Gastroesophageal sphincter (tissue), 3 donors: Measurements from ENCODE around the gene BAIAP2.

Source experiments
- EP300 ChIP-seq: sonication (generic); formaldehyde crosslinking; IDR thresholded peaks from one replicate; pipeline ENCODE4 v1.6.1; 2017; ENCODE audit warnings: antibody characterized with exemption, mild to moderate bottlenecking
- POLR2A ChIP-seq, 2 donors: fragments of 450-650 bp; IDR thresholded peaks; one replicate each; pipeline ENCODE4 v1.6.1; 2017; ENCODE audit warnings: antibody characterized with exemption in 2 of 2, mild to moderate bottlenecking in 2 of 2, moderate library complexity in 1 of 2
- POLR2AphosphoS5 ChIP-seq: sonication (generic); formaldehyde crosslinking; IDR thresholded peaks from one replicate; pipeline ENCODE4 v1.6.1; 2017; ENCODE audit warnings: antibody characterized with exemption
- TF ChIP-seq, protein P1 (sequence below), 4 experiments: fragments of 200-600 bp in 2 of 4; fragments of 450-650 bp in 2 of 4; sonication (generic) in 1 of 4; IDR thresholded peaks; one replicate each; pipeline ENCODE4 v1.5.1; 2017 to 2019; ENCODE audit warnings: antibody characterized with exemption in 4 of 4, mild to moderate bottlenecking in 2 of 4, moderate library complexity in 2 of 4

DNA sequence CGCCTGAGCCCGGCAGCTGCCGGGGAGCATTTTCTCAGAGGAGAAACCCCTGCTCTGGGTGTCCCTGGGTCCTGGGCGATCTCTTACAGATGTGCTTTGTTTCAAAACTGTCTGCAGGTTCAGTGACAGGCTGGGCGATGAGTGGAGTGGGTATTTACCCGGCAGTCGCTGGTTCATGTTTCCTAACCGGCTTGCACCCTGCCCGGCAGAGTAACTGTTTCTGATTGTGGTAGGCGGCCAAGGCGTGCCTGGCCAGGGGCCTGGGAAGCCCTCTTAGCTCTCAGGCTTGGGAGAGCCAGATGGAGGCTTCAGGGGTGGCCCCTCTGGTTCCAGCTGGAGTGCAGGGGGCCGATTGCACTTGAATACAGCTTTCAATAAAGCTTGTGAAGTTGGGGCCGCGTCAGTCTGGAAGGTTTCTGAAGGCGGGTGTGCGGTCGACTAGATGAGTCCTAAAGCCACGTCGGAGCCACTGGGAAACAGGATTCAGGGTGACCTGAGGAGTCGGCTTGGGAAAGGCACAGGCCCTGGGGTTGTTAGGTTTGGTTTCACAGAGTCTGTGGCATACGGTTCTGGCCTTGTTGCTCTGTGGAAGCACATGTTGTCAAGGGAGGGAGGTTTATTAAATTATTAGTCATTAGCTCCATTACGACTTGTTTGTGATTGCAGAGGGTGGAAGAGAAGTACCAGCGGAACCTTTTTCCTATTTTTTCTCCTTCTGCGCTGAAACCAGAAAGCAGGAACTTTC, 1.4 kb downstream of the BAIAP2 start:
- TF ChIP-seq, protein P1, sequence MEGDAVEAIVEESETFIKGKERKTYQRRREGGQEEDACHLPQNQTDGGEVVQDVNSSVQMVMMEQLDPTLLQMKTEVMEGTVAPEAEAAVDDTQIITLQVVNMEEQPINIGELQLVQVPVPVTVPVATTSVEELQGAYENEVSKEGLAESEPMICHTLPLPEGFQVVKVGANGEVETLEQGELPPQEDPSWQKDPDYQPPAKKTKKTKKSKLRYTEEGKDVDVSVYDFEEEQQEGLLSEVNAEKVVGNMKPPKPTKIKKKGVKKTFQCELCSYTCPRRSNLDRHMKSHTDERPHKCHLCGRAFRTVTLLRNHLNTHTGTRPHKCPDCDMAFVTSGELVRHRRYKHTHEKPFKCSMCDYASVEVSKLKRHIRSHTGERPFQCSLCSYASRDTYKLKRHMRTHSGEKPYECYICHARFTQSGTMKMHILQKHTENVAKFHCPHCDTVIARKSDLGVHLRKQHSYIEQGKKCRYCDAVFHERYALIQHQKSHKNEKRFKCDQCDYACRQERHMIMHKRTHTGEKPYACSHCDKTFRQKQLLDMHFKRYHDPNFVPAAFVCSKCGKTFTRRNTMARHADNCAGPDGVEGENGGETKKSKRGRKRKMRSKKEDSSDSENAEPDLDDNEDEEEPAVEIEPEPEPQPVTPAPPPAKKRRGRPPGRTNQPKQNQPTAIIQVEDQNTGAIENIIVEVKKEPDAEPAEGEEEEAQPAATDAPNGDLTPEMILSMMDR (IDR thresholded peaks at IDR 0.05) = no peak
- no peak for TF ChIP-seq POLR2A (IDR thresholded peaks at IDR 0.05)
- no peak for TF ChIP-seq POLR2AphosphoS5
- TF ChIP-seq EP300 = no peak
